Right lobe of liver (tissue), 6 donors: Measurements from ENCODE around the gene ALOX12. TPM values are rescaled to one million over a fixed set of nuclear protein-coding genes. Genes with fewer than 3 reads are reported as not detected.
A peak's percentile ranks its signal among the peaks of the same experiment; 100 is the strongest.

ENCODE experiments used
- ATAC-seq, 4 donors: fragments of 200-7000 bp; cut with Tn5 transposase; one replicate each; pipeline ENCODE4 v1.9.1; 2020; ENCODE audit warnings: mild to moderate bottlenecking in 4 of 4, moderate library complexity in 4 of 4
- DNase-seq, 3 donors: peaks; one replicate each; pipeline ENCODE4 v3.0.0-alpha.2; 2020
- H3K27ac ChIP-seq, 3 donors: fragments of 200-600 bp; one replicate each; pipeline ENCODE4 v1.8.0; 2022
- H3K27me3 ChIP-seq, 2 donors: fragments of 200-600 bp; one replicate each; pipeline ENCODE4 v1.8.0; 2022
- H3K36me3 ChIP-seq, 4 donors: fragments of 200-600 bp; sonication (generic) in 1 of 4; one replicate each; pipeline versions ENCODE4 v1.5.1 to v1.8.0; 2017 to 2022; ENCODE audit warnings: control low read depth in 1 of 4
- H3K4me1 ChIP-seq, 4 donors: fragments of 200-600 bp; sonication (generic) in 1 of 4; one replicate each; pipeline versions ENCODE4 v1.5.1 to v1.8.0; 2017 to 2022; ENCODE audit warnings: control low read depth in 1 of 4
- H3K4me3 ChIP-seq, 3 donors: fragments of 200-600 bp; one replicate each; pipeline ENCODE4 v1.8.0; 2022
- H3K9me3 ChIP-seq, 4 donors: fragments of 200-600 bp; sonication (generic) in 1 of 4; one replicate each; pipeline versions ENCODE4 v1.5.1 to v1.8.0; 2017 to 2022; ENCODE audit warnings: control low read depth in 1 of 4
- POLR2A ChIP-seq: fragments of 450-650 bp; IDR thresholded peaks from one replicate; pipeline ENCODE4 v1.6.1; 2017; ENCODE audit warnings: antibody characterized with exemption, mild to moderate bottlenecking
- WGBS: methylation state at CpG from one replicate; pipeline ENCODE4 v1.1.6; 2018; ENCODE audit warnings: low coverage, low lambda C conversion rate; ENCODE audit not compliant: insufficient coverage; ENCODE audit errors: missing lambda C conversion rate; 5-methylcytosine and 5-hydroxymethylcytosine counted together
- intact Hi-C, 2 donors: fragments of 100-400 bp; cut with DNase I; formaldehyde crosslinking; loops; one replicate each; pipeline versions ENCODE4 v1.11.2 to v1.14.1; 2022
- total RNA-seq, 6 experiments: library from RNA; depleted of rRNA in 2 of 6; stranded (reverse); fragments of >200 nt in 2 of 6; fragmentation: NEBNext Ultra II Directional in 3 of 6; extraction: Animal tissue kit (Norgen Biotek cat#: 25700) in 3 of 6; gene quantifications; one replicate each; pipeline versions ENCODE4 v1.1.0 to v1.2.4, GENCODE V29; 2016 to 2023
- TF ChIP-seq, protein P1 (sequence below), 4 donors: fragments of 200-600 bp in 3 of 4; fragments of 450-650 bp in 1 of 4; IDR thresholded peaks; one replicate each; pipeline versions ENCODE4 v1.5.1 to v1.8.0; 2016 to 2022; ENCODE audit warnings: antibody characterized with exemption in 4 of 4, mild to moderate bottlenecking in 2 of 4
- donor health status: DM: no; HTN: yes; CAD: no.
- donor health status: DM: no; HTN: no; CAD: no.
- donor health status: DM: no; HTN: no; CAD: no.
- donor health status: DM: no; HTN: yes; CAD: no.
- donor health status: DM: no; HTN: yes; CAD: no.

ALOX12 gene
- total RNA-seq, 6 experiments from 2014 or later: 0.17 to 0.27 TPM; not detected in 4

DNA sequence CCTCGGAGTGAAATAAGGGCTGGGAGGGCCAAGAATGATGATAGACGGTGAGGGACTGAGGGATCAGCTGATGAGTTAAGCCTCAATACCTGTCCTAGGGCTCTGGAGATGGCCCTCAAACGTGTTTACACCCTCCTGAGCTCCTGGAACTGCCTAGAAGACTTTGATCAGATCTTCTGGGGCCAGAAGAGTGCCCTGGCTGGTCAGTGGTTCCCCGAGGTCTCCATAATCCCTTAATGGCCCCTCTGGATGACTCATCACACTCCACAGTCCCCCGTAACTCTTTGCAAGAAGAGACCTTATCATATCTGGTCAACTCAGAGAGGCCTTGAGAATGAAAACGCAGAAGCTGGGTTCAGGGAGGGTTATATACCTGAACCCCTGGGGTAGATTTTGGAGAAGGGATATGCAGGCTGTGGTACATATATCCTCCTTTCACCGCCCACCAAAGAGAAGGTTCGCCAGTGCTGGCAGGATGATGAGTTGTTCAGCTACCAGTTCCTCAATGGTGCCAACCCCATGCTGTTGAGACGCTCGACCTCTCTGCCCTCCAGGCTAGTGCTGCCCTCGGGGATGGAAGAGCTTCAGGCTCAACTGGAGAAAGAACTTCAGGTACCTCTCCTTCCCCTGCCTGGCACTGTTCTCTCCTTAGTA lies 3.1 kb downstream of the ALOX12 start:
- no peak for DNase-seq
- Histone ChIP-seq H3K9me3 (no peaks in the 10 kb centered on the region), H3K27ac (no peak overlapping the region), H3K27me3 (no peaks in the 10 kb centered on the region), H3K36me3 (peaks cover 4 to 27% (median 12%) of the 10 kb centered on the region in 4 donors), H3K4me1 (peaks cover 0 to 9% (median 0%) of the 10 kb centered on the region in 4 donors), H3K4me3 (no peak overlapping the region)
- TF ChIP-seq, protein P1, sequence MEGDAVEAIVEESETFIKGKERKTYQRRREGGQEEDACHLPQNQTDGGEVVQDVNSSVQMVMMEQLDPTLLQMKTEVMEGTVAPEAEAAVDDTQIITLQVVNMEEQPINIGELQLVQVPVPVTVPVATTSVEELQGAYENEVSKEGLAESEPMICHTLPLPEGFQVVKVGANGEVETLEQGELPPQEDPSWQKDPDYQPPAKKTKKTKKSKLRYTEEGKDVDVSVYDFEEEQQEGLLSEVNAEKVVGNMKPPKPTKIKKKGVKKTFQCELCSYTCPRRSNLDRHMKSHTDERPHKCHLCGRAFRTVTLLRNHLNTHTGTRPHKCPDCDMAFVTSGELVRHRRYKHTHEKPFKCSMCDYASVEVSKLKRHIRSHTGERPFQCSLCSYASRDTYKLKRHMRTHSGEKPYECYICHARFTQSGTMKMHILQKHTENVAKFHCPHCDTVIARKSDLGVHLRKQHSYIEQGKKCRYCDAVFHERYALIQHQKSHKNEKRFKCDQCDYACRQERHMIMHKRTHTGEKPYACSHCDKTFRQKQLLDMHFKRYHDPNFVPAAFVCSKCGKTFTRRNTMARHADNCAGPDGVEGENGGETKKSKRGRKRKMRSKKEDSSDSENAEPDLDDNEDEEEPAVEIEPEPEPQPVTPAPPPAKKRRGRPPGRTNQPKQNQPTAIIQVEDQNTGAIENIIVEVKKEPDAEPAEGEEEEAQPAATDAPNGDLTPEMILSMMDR (IDR thresholded peaks at IDR 0.05): no peak
- TF ChIP-seq POLR2A: no peak
- no peak for ATAC-seq
- WGBS: 84% methylated on average over 8 of the region's 11 CpGs
- intact Hi-C loops: loop anchor here in 1 of 2 donors (5.0 kb wide), 1 partner anchor 82 kb away; no protein-coding TSS in a partner anchor

DNA sequence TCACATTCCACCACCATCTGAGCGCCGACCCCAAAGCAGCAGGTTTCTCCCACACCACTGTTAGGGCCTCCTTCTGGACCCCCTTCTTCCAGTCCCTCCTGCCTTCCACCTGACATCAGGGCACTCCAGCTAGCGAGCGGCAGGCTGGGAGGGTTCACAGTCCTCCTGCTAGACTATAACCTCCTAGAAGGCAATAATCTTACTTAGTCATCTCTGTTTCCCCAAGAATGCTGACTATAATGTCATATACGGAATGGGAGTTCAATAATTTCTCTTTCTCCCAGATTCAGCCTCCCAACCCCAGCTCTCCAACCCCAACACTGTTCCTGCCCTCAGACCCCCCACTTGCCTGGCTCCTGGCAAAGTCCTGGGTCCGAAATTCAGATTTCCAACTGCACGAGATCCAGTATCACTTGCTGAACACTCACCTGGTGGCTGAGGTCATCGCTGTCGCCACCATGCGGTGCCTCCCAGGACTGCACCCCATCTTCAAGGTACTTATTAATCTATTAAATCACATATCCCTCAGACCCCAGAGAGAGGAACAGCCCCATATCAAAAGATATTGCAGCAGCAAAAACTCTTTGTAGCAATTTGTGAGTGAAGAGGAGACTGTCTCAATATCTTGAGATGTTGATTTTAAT lies 5.6 kb downstream of the ALOX12 start:
- intact Hi-C loops: loop anchor here in 1 of 2 donors (10.0 kb wide), 2 partner anchors 87 to 337 kb away; no protein-coding TSS in a partner anchor
- Histone ChIP-seq H3K36me3 (peaks cover 4 to 27% (median 12%) of the 10 kb centered on the region in 4 donors), H3K27me3 (no peaks in the 10 kb centered on the region), H3K4me1 (no peaks in the 10 kb centered on the region), H3K4me3 (no peak overlapping the region), H3K27ac (no peak overlapping the region), H3K9me3 (no peaks in the 10 kb centered on the region)
- TF ChIP-seq, protein P1 (IDR thresholded peaks at IDR 0.05): peak; percentile 27 to 35 (median 34)
- no peak for TF ChIP-seq POLR2A
- DNase-seq (no peak), ATAC-seq (no peak)
- 71% methylated on average over 8 of the region's 10 CpGs for WGBS

DNA sequence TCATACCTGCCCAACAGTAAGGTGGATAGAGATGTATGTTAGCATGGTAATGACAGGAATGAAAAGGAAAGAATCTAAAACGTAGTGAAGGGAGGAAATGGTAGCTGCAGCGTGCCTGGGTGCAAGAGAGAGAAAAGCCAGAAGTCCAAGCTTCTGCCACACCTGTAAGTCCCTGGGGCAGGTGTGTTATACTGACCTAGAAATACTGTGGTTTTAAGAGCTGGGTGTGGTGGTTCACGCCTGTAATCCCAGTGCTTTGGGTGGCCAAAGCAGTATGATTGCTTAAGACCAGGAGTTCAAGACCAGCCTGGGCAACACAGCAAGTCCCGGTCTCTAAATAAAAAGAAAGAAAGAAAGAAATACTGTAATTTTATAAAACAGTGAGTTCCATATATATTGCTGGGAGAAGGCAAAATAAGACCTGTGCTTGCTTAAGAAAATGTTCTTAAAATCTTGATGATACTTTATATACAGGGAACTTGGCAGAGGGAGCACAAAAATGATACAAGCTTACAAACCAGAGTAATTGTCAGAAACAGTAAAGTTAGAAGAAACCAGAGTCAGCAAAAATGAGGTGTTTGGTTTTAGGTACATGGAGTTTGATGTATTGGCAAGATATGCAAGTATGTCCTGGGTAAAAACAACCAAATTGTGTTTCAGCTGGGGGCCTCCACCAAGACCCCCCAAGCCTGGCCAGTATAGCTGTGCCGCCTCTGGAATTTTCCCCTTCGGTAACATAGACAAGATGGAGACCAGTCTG lies 6.6 kb downstream of the ALOX12 start:
- Histone ChIP-seq H3K9me3 (no peaks in the 10 kb centered on the region), H3K27me3 (no peaks in the 10 kb centered on the region), H3K4me3 (no peak overlapping the region), H3K36me3 (peaks cover 4 to 27% (median 12%) of the 10 kb centered on the region in 4 donors), H3K27ac (no peak overlapping the region), H3K4me1 (no peaks in the 10 kb centered on the region)
- 89% methylated on average over 5 of the region's 6 CpGs for WGBS
- DNase-seq (no peak), ATAC-seq (no peak)
- intact Hi-C loops: loop anchor here in 1 of 2 donors (10.0 kb wide), 2 partner anchors 88 to 338 kb away; no protein-coding TSS in a partner anchor
- TF ChIP-seq POLR2A: no peak
- TF ChIP-seq, protein P1 (IDR thresholded peaks at IDR 0.05): no peak

DNA sequence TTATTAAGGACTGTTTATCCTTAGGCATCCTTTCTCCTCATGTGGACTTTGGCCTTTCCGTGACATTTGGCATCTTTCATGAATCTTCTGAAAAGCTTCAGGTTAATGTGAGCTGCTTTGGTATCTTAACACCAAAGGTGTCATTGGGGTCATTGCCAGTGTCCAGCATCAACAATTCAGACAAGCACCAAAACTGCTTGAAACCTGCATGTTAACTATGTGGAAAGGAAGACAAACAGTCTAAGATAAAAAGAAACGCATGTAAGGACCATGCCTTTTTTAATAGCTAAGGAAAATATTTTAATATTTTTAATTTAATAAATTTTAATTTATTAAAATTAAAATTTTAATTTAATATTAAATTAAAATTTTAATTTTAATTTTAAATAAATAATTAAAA lies 7.9 kb downstream of the ALOX12 start:
- no peaks in the 10 kb centered on the region for H3K27me3 ChIP-seq
- no peaks in the 10 kb centered on the region for H3K9me3 ChIP-seq
- no peaks in the 10 kb centered on the region for H3K4me1 ChIP-seq
- TF ChIP-seq POLR2A: no peak
- TF ChIP-seq, protein P1 (IDR thresholded peaks at IDR 0.05): no peak
- 72% methylated on average over 2 of the region's 2 CpGs for WGBS
- intact Hi-C loops: loop anchor here in 1 of 2 donors (10.0 kb wide), 2 partner anchors 89 to 339 kb away; no protein-coding TSS in a partner anchor
- no peak for DNase-seq
- H3K27ac ChIP-seq: no peak overlapping the region
- no peak overlapping the region for H3K4me3 ChIP-seq
- H3K36me3 ChIP-seq: peaks cover 4 to 25% (median 12%) of the 10 kb centered on the region in 4 donors
- ATAC-seq: no peak
